ENCODE results near the gene TTC28. TPM values are rescaled to one million over a fixed set of nuclear protein-coding genes. Genes with fewer than 3 reads are reported as not detected.

Gene TTC28
- total and polyA plus RNA-seq, 2 donors (not counting 3 experiments of a cell fraction or from before 2014, with no cell fraction given), result 16.5 to 51.1 TPM

DNA sequence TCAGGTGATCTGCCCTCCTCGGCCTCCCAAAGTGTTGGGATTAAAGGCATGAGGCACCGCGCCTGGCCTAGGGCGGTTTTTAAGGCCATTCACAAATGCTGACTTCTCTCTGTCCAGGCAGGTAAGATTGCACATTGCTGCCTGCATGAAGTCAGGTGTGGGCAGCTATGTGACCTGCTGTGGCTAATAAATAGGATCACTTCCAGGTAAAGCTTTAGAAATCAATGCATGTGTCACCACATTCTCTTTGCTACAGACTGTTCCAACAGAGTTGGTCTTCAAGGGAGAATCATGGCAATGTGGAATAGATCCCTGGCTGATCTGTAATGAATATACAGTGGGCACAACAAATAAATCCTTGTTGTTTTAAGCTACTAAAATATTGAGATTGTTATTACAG lies 500.2 kb downstream of the TTC28 start:
- Histone ChIP-seq H3K4me3 (replicated peaks in 1 of 3; ENCODE audit: insufficient read depth in 1 of 3, low read depth in 1 of 3, low read length in 3 of 3) (no peak overlapping the region), H3K4me2 (ENCODE audit: insufficient read depth, low read length) (no peak overlapping the region), H3K9me3 (replicated peaks; ENCODE audit: control insufficient read depth, insufficient read depth, low read length) (no peaks in the 10 kb centered on the region), H3K79me2 (ENCODE audit: control insufficient read depth, insufficient read depth, low read length) (no peaks in the 10 kb centered on the region), H3K27me3 (ENCODE audit: control insufficient read depth in 2 of 2, insufficient read depth in 2 of 2, low read length in 2 of 2) (no peaks in the 10 kb centered on the region), H3K9ac (replicated peaks; ENCODE audit: extremely low read depth, insufficient read depth, low read length) (no peak overlapping the region), H3K4me1 (ENCODE audit: control insufficient read depth, extremely low read depth, insufficient read depth, low read length) (peaks cover 2% of the 10 kb centered on the region), H3K27ac (ENCODE audit: insufficient read depth, low read depth, low read length) (no peak overlapping the region), H3K36me3 (ENCODE audit: control insufficient read depth in 2 of 2, extremely low read depth in 1 of 2, insufficient read depth in 2 of 2, low read length in 2 of 2) (no peaks in the 10 kb centered on the region), H4K20me1 (replicated peaks; ENCODE audit: control insufficient read depth, extremely low read depth, insufficient read depth, low read length) (peaks cover 2% of the 10 kb centered on the region), H2AFZ (ENCODE audit: low read depth, low read length) (no peak overlapping the region), H3K9me1 (replicated peaks; ENCODE audit: control insufficient read depth, extremely low read depth, insufficient read depth, low read length) (no peaks in the 10 kb centered on the region)
- TF ChIP-seq CTCF (IDR thresholded peaks at IDR 0.05; ENCODE audit: extremely low read depth in 1 of 2, insufficient read depth in 1 of 2, low read depth in 1 of 2, low read length in 2 of 2), result no peak
- TF ChIP-seq, protein P1, sequence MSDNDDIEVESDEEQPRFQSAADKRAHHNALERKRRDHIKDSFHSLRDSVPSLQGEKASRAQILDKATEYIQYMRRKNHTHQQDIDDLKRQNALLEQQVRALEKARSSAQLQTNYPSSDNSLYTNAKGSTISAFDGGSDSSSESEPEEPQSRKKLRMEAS (IDR thresholded peaks at IDR 0.05; ENCODE audit: insufficient read depth, insufficient read length), result no peak
- TF ChIP-seq MYC (IDR thresholded peaks at IDR 0.05; ENCODE audit: low read depth, low read length), result no peak
- no peak for TF ChIP-seq JUN (IDR thresholded peaks at IDR 0.05; ENCODE audit: borderline replicate concordance, insufficient read depth, insufficient read length, low read depth)
- no peak for TF ChIP-seq POLR2AphosphoS5 (IDR thresholded peaks at IDR 0.05; ENCODE audit: insufficient read depth, low read depth, low read length)
- no peak for TF ChIP-seq GATA2 (IDR thresholded peaks at IDR 0.05; ENCODE audit: insufficient read depth, insufficient read length, low read depth, low read length)
- no peak for TF ChIP-seq EZH2 (IDR thresholded peaks at IDR 0.05; ENCODE audit: borderline replicate concordance, low read depth, low read length, severe bottlenecking)
- no peak for TF ChIP-seq FOS (IDR thresholded peaks at IDR 0.05; ENCODE audit: borderline replicate concordance, insufficient read depth, low read length)
- no peak for TF ChIP-seq POLR2A (IDR thresholded peaks at IDR 0.05; ENCODE audit: low read depth, low read length)
- ChIA-PET CTCF (no interaction called here), POLR2A (no interaction called here)
- no TSS peak for BruUV-seq (replicated peaks)
- intact Hi-C loops (cut with micrococcal nuclease) (no loop called here), dilution Hi-C loops (cut with MboI; ENCODE audit: extremely low pct_ligation_motif_present, low sequenced_read_pairs) (no loop called here)
- FAIRE-seq (no peak), DNase-seq (ENCODE audit: low read depth, low spot score) (no peak)

Measured in endothelial cell of umbilical vein (primary cell).